GM19397 (cell line): ENCODE measurements around the gene SFMBT2.
"Not testable (repeated sequence)": the region's sequence is repeated elsewhere in the genome, so short reads cannot be mapped to it uniquely, and the experiment has no call there.

Experiments
- ATAC-seq: cut with Tn5 transposase; IDR thresholded peaks from one replicate; pipeline ENCODE4 v1.9.1; 2021; ENCODE audit warnings: mild to moderate bottlenecking, moderate library complexity; ENCODE audit not compliant: unreplicated experiment

Gene SFMBT2

GRCh38 chr10:7194571-7194970 is 216.3 kb downstream of the SFMBT2 start:
- no peak for ATAC-seq

DNA sequence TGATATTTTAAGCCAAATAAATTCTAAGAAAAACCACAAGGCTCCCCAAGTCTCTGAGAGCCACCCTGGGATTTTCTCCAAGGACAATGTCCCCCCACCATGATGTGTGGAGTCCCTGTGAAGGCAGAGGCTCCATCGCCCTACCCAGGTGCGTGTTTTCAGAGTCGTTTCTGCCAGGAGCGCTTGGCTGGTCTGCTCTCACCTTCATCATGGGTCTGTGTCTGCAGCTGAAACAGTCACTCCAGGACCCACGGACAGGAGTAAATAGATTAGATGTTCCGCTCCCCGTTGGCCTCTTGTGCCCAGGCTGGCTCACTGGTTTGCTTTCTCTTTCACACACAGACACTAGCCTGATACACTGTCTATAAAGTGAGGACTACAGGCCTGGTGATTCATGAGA is 217.5 kb downstream of the SFMBT2 start:
- ATAC-seq, result no peak

GRCh38 chr10:7192831-7193361 is 217.9 kb downstream of the SFMBT2 start:
- no peak for ATAC-seq

GRCh38 chr10:7192061-7192460 is 218.8 kb downstream of the SFMBT2 start:
- ATAC-seq, result no peak

- ATAC-seq, result not testable (repeated sequence)
Measured at GRCh38 chr10:7190772-7191171, 220.1 kb downstream of the SFMBT2 start.

DNA sequence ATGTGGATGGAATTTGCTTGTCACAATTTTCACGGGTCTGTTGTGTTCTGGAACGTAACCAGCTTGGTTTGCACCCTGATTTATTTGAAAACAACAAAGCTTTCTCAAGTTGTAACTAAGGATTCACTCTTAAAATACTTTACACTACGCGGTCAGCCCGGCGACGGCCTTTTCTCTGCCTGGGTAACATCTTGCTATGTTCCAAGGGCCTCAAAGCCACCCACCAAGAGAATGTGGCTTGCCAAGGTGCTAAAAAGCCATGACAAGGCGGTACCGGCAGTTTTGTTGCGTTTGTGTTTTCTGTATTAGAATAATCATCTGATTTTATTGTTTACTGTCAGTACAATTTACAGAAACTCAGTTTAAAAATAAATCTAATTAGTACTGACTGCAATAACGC is 220.9 kb downstream of the SFMBT2 start:
- ATAC-seq, result no peak

DNA sequence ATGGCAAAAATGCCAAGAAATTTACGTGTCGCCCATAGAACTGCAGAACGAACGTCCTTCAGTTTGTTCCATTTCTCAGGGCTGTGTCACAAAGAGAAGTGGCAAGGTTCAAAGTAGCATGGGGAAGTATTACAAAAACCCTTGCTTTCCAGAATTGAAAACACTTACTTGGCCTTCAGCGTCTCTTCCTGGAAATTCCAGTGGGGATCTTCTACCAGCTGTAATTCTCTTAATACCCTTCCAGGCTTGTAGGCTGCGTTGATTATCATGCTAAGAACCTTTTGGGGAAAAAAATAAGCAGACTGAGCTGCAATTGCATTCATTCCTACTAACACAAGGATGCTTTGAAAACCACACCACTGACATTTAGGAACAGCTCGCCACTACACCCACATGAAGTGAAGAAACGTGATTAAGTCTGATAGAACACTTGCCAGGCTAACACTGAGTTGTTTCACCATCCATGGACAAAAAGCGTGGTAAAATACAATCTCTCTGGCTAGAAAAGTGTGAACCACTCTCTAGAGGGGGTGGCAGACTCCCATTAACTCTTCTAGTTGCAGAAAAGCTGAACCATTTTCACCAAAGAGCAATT is 222.3 kb downstream of the SFMBT2 start:
- ATAC-seq, result no peak

DNA sequence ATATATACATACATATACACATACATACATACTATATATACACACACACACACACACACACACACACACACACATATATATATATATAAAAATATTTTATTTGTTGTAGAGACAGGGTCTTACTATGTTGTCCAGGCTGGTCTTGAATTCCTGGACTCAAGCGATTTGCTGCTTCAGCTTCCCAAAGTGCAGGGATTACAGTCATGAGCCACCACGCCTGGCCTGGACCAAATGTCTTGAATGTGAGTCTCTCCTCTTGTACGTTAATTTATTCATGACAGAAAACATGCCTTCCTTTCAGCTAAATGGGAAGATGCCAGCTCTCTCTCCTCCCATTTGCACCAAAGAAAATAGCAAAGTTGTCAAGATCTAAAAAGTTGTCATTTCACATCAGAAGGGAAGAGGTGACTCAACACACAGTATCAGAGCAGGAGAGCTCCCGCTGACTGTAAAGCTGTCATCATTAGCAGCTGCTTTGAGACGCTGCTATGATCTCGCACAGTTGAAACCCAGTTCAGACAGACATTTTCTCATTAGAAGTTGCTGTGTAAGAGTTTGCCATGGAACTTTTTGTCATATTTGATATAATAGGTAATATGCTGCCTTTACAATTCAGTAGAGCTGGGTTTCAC is 224.3 kb downstream of the SFMBT2 start:
- no peak for ATAC-seq

- ATAC-seq, result no peak
Measured at GRCh38 chr10:7185367-7185690, 225.5 kb downstream of the SFMBT2 start.

- ATAC-seq, result no peak
Measured at GRCh38 chr10:7184660-7185366, 226.0 kb downstream of the SFMBT2 start.

DNA sequence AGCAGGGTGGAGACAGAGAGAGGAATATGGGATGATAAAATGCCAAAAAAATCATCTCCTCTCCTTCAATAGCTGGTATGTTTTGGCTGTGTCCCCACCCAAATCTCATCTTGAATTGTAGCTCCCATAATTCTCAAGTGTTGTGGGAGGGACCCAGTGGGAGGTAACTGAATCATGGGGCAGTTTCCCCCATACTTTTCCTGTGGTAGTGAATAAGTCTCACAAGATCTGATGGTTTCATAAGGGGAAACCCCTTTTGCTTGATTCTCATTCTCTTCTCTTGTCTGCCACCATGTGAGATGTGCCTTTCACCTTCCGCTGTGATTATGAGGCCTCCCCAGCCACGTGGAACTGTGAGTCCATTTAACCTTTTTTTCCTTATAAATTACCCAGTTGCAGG is 226.7 kb downstream of the SFMBT2 start:
- ATAC-seq, result not testable (repeated sequence)

- not testable (repeated sequence) for ATAC-seq
Measured at GRCh38 chr10:7182327-7182726, 228.5 kb downstream of the SFMBT2 start.

DNA sequence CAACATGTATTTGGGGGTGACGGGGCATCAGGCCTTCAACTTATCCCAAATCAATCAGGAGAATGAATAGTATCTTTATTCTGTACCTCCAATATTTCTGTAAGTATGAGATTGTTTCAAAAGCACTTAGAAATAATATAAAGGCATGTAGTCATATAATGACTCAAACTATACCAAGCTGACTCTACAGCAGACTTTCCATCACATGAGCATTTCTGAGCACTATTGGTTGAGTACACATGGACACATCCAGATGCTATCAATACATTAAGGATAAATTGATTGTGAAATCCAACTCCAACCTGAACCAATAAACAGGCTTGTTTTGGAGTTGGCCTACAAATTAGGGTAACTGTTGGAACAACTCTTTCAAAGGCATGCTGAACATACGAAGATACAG is 229.4 kb downstream of the SFMBT2 start:
- ATAC-seq, result no peak

GRCh38 chr10:7179536-7179935 is 231.3 kb downstream of the SFMBT2 start:
- ATAC-seq, result no peak

GRCh38 chr10:7173948-7174347 is 236.9 kb downstream of the SFMBT2 start:
- ATAC-seq, result no peak

DNA sequence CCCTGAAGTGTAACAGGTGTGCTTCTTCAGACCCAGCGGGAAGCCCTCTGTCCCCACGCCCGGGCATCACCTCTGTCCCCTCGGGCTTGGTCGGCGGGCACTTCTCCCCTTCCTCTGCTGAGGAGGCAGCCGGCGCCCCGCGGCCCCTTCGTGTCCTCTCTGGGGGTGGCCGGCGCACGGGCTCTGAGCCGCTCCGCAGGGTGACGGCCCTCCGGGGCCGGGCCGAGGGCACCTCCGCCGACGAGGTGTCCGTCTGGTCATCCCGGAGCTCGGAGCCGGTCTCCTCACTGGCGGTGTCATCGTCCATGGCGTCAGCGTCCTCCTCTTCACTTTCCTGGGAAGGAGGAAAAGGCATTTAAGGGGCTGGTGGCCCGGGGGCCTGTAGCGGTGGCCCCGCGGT is 239.0 kb downstream of the SFMBT2 start:
- ATAC-seq, result no peak

GRCh38 chr10:7170626-7171322 is 240.1 kb downstream of the SFMBT2 start:
- no peak for ATAC-seq

DNA sequence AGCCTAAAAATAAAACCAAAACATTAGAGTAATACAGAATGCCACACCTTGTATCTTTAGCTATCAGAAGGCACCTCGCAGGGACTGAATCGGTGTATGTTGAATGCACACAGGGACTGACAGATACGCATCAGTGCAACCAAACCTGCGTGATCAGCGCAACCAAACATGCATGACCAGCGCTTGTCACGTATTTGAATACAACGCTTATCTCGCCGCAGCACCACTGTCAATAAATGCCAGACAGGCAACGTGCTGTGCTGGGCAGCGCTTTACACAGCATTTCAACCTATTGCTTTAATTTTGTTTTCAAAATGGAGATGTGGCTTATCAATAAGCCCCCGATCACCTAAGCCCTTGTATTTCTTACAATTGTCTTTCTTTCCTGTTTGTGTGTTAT is 242.4 kb downstream of the SFMBT2 start:
- ATAC-seq, result no peak

DNA sequence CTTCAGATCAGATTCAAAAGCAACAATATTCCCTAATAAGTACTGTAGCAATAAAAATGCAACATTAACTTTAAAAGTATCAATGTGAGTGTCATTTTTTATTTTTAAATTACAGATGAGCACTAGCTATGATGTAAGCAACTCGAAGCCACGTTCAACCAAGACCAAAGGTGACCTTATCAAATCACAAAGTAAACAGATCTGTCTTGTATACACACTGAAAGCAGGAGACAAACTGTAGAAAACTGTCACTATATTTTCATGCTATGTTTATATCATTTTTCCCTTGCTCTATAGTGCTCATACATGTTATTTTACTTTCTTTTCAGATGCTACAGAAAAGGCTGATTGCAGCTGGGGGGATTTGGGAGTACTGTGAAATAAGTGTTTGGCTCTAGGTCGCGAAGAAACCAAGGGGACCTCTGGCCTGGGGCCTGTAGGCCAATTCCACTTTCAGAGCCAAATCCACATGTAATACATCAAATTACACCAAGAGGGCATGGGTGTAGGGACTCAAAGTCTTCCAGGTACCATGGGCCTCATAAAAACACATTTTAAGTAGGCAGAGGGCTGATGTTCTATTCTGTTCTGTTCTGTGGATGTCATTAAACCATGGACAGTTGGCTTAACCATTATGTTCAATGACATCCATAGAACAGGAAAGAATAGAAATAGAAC is 245.2 kb downstream of the SFMBT2 start:
- no peak for ATAC-seq

GRCh38 chr10:7164955-7165354 is 245.9 kb downstream of the SFMBT2 start:
- no peak for ATAC-seq

- no peak for ATAC-seq
Measured at GRCh38 chr10:7162331-7162730, 248.5 kb downstream of the SFMBT2 start.
